SK-N-SH (cell line): ENCODE data around the gene ABCA7. TPM values are rescaled to one million over a fixed set of nuclear protein-coding genes. Genes with fewer than 3 reads are reported as not detected.

Experiments used
- CTCF ChIA-PET: fragments of 300-600, 350-600 bp; formaldehyde crosslinking; extraction: SDS; loops from one replicate; lab custom pipeline; 2021; lab: Yijun Ruan, JAX
- POLR2A ChIA-PET: fragments of 350-600 bp; sonication (Branson Sonifier 250); formaldehyde crosslinking; extraction: SDS; loops from one replicate; lab custom pipeline; 2020; ENCODE audit warnings: antibody characterized with exemption, inconsistent platforms; lab: Yijun Ruan, JAX
- DNase-seq: peaks from one replicate; pipeline ENCODE4 v3.0.0; 2012
- H2AFZ ChIP-seq: fragments of 200-600 bp; sonication (generic); 2 replicates; pipeline ENCODE4 v1.8.1; 2016; ENCODE audit warnings: antibody characterized with exemption, mild to moderate bottlenecking, low read depth
- H3F3A ChIP-seq: fragments of 200-600 bp; sonication (generic); replicated peaks from 2 replicates; pipeline ENCODE3; 2016; ENCODE audit warnings: antibody characterized with exemption, mild to moderate bottlenecking; ENCODE audit not compliant: insufficient read depth
- H3K27ac ChIP-seq, 2 experiments: fragments of 200-500 bp in 1 of 2; fragments of 200-600 bp in 1 of 2; sonication (Bioruptor generic) in 1 of 2; sonication (generic), shearing (Covaris generic) in 1 of 2; 2 replicates each; pipeline versions ENCODE4 v1.5.1 to v1.6.1; 2014 to 2016; ENCODE audit warnings: low read depth in 2 of 2, inconsistent platforms in 1 of 2, low read length in 1 of 2, mild to moderate bottlenecking in 1 of 2, mixed read lengths in 1 of 2
- H3K27me3 ChIP-seq: fragments of 200-600 bp; sonication (generic), shearing (Covaris generic); 2 replicates; pipeline ENCODE4 v1.6.1; 2016; ENCODE audit warnings: mixed run types; ENCODE audit not compliant: insufficient read depth
- H3K36me3 ChIP-seq, 2 experiments: fragments of 200-500 bp in 1 of 2; fragments of 200-600 bp in 1 of 2; sonication (Bioruptor generic) in 1 of 2; sonication (generic) in 1 of 2; replicated peaks in 1 of 2; 2 replicates each; pipeline versions ENCODE3 to v1.5.1; 2014 to 2016; ENCODE audit warnings: low read length in 1 of 2, mild to moderate bottlenecking in 1 of 2; ENCODE audit not compliant: insufficient read depth in 2 of 2, control insufficient read depth in 1 of 2
- H3K4me1 ChIP-seq, 2 experiments: fragments of 200-500 bp in 1 of 2; fragments of 200-600 bp in 1 of 2; sonication (Bioruptor generic) in 1 of 2; sonication (generic), shearing (Covaris generic) in 1 of 2; 2 replicates each; pipeline versions ENCODE4 v1.5.1 to v1.6.1; 2014 to 2016; ENCODE audit warnings: low read depth in 1 of 2, low read length in 1 of 2, mixed run types in 1 of 2; ENCODE audit not compliant: insufficient read depth in 2 of 2, control insufficient read depth in 1 of 2
- H3K4me2 ChIP-seq: fragments of 200-600 bp; sonication (generic), shearing (Covaris generic); 2 replicates; pipeline ENCODE4 v1.6.1; 2017; ENCODE audit warnings: mixed run types
- H3K4me3 ChIP-seq, 2 experiments: fragments of 200-500 bp in 1 of 2; fragments of 200-600 bp in 1 of 2; sonication (Bioruptor generic) in 1 of 2; sonication (generic), shearing (Covaris generic) in 1 of 2; 2 replicates each; pipeline versions ENCODE4 v1.5.1 to v1.8.1; 2014 to 2016; ENCODE audit warnings: low read depth in 2 of 2, inconsistent platforms in 1 of 2, low read length in 1 of 2, mild to moderate bottlenecking in 1 of 2, mixed read lengths in 1 of 2, moderate library complexity in 1 of 2
- H3K79me2 ChIP-seq: fragments of 200-600 bp; sonication (generic); 2 replicates; pipeline ENCODE4 v1.8.1; 2017; ENCODE audit warnings: mild to moderate bottlenecking; ENCODE audit not compliant: insufficient read depth
- H3K9ac ChIP-seq: fragments of 200-600 bp; sonication (generic); 2 replicates; pipeline ENCODE4 v1.6.1; 2017; ENCODE audit warnings: mixed run types
- H3K9me2 ChIP-seq: fragments of 200-600 bp; sonication (generic); 2 replicates; pipeline ENCODE4 v1.6.1; 2017; ENCODE audit warnings: mixed run types
- H3K9me3 ChIP-seq: fragments of 200-600 bp; sonication (generic); 2 replicates; pipeline ENCODE4 v1.6.1; 2017; ENCODE audit warnings: mixed run types, mild to moderate bottlenecking, moderate library complexity
- H4K20me1 ChIP-seq: fragments of 200-600 bp; sonication (generic); 2 replicates; pipeline ENCODE4 v1.6.1; 2017; ENCODE audit warnings: mild to moderate bottlenecking, mixed run types; ENCODE audit not compliant: insufficient read depth
- EZH2phosphoT487 ChIP-seq: fragments of 200-600 bp; sonication (generic); IDR thresholded peaks from 2 replicates; pipeline ENCODE4 v1.6.1; 2017; ENCODE audit warnings: low read depth, mixed run types, mild to moderate bottlenecking, antibody characterized with exemption, moderate library complexity, borderline replicate concordance
- FOXJ3 ChIP-seq: sonication (generic); formaldehyde crosslinking; IDR thresholded peaks from 2 replicates; pipeline ENCODE4 v1.5.1; 2020; ENCODE audit warnings: mild to moderate bottlenecking, missing genetic modification reagents
- FOXM1 ChIP-seq: IDR thresholded peaks from 2 replicates; pipeline ENCODE4 v1.4.0; 2012; ENCODE audit warnings: low read depth, mild to moderate bottlenecking
- GATA2 ChIP-seq: sonication (generic); formaldehyde crosslinking; IDR thresholded peaks from 2 replicates; pipeline ENCODE4 v1.5.0; 2020; ENCODE audit warnings: mild to moderate bottlenecking, missing genetic modification reagents
- MXI1 ChIP-seq: IDR thresholded peaks from 2 replicates; pipeline ENCODE4 v1.6.1; 2012; ENCODE audit warnings: mild to moderate bottlenecking, low read depth, low read length, improper control_type of control experiment
- NFIC ChIP-seq: IDR thresholded peaks from 2 replicates; pipeline ENCODE4 v1.4.0; 2012; ENCODE audit warnings: borderline replicate concordance
- NRF1 ChIP-seq: IDR thresholded peaks from 2 replicates; pipeline ENCODE4 v1.6.1; 2012; ENCODE audit warnings: low read depth, mild to moderate bottlenecking, low read length
- RCOR1 ChIP-seq: fragments of 150-350 bp; IDR thresholded peaks from 2 replicates; pipeline ENCODE4 v1.6.1; 2017; ENCODE audit warnings: antibody characterized with exemption, low read length
- RXRA ChIP-seq: IDR thresholded peaks from 2 replicates; pipeline ENCODE4 v1.4.0; 2012; ENCODE audit warnings: low read depth, mild to moderate bottlenecking, borderline replicate concordance
- SIN3A ChIP-seq: IDR thresholded peaks from 2 replicates; pipeline ENCODE4 v1.6.1; 2012; ENCODE audit warnings: low read depth, mild to moderate bottlenecking, low read length, moderate library complexity, borderline replicate concordance
- SMC3 ChIP-seq: IDR thresholded peaks from 2 replicates; pipeline ENCODE4 v1.6.1; 2012; ENCODE audit warnings: low read depth, low read length, improper control_type of control experiment
- TCF12 ChIP-seq: IDR thresholded peaks from 2 replicates; pipeline ENCODE4 v1.4.0; 2012
- TEAD4 ChIP-seq: IDR thresholded peaks from 2 replicates; pipeline ENCODE4 v1.4.0; 2012; ENCODE audit warnings: mild to moderate bottlenecking, borderline replicate concordance; ENCODE audit not compliant: insufficient read depth
- WGBS: methylation state at CpG from one replicate; pipeline ENCODE4 v1.1.6; 2017; ENCODE audit warnings: low lambda C conversion rate; 5-methylcytosine and 5-hydroxymethylcytosine counted together
- polyA plus RNA-seq, 3 experiments: library from polyadenylated mRNA; depleted of rRNA; stranded (reverse); fragments of >200 nt; gene quantifications; 2 replicates each; pipeline ENCODE4 v1.2.3, GENCODE V29; 2012
- TF ChIP-seq, protein P1 (sequence below): fragments of 200-600 bp; sonication (generic); IDR thresholded peaks from 2 replicates; pipeline ENCODE4 v1.6.1; 2017; ENCODE audit warnings: antibody characterized with exemption, mild to moderate bottlenecking, moderate library complexity
- TF ChIP-seq, protein P2 (sequence below): IDR thresholded peaks from 2 replicates; pipeline ENCODE4 v1.4.0; 2012; ENCODE audit warnings: low read depth
- TF ChIP-seq, protein P3 (sequence below): IDR thresholded peaks from 2 replicates; pipeline ENCODE4 v1.4.0; 2012; ENCODE audit warnings: low read depth, borderline replicate concordance
- TF ChIP-seq, protein P4 (sequence below): IDR thresholded peaks from 2 replicates; pipeline ENCODE4; 2012

Gene ABCA7
- polyA plus RNA-seq, 1 of the 3 experiments (the other 2 are of a cell fraction) = 7.8 TPM

DNA sequence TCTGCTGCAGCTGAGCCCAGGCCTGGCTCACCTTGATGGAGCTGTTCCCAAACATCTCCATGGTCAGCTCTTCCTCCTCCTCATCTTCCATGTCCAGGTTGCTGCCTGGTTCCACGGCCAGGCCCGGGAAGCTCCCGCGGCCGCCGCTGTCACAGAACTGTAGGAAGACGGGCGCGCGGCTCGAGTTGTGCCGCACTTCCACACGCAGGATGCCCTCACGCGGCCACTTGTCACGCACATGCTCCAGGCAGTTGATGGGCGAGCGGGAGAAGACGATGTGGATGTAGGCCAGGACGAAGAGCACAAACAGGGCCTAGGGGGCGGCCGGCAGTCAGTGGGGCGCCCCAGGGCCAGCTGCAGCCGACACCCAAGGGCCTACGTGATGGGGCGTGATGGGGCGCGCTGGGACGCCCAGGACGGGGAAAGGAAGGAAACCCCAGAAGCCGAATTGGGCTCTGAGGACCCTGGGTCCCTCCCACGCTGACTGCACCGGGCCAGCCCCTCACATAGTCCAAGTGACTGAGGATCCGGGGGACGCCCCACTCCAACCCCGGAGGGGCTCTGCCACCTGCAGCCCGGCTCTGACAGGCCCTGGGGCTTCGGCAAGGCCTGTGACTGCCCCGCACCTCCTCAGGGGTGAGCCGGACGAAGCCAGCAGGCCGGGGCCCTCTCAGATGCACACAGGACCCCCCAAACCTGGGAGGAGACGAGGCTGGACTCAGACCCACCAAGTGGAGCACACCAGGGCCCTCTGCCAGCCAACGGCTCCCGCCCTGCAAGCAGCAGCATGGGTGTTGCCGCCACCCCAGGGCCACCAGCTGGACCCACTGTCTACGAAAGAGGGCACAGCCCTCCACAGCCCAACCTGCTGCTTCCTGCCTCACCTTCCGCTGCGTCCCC, 25.5 kb upstream of the ABCA7 start:
- no peaks in the 10 kb centered on the region for H3K9me3 ChIP-seq
- H2AFZ ChIP-seq = no peak overlapping the region
- CTCF ChIA-PET = no interaction called here
- no peaks in the 10 kb centered on the region for H3K9me2 ChIP-seq
- no peak overlapping the region for H3K9ac ChIP-seq
- H3F3A ChIP-seq = no peaks in the 10 kb centered on the region
- H3K4me1 ChIP-seq = peaks cover 13 to 18% of the 10 kb centered on the region in 2 experiments; a peak in 1 of 4 replicates
- peaks cover 59% of the 10 kb centered on the region for H4K20me1 ChIP-seq
- no peak overlapping the region for H3K27ac ChIP-seq
- DNase-seq = no peak
- H3K36me3 ChIP-seq = peaks cover 0 to 44% of the 10 kb centered on the region in 2 experiments
- POLR2A ChIA-PET = no interaction called here
- H3K4me3 ChIP-seq = no peak overlapping the region
- H3K4me2 ChIP-seq = no peak overlapping the region
- H3K27me3 ChIP-seq = no peaks in the 10 kb centered on the region
- 96% methylated on average over 31 of the region's 49 CpGs for WGBS
- peaks cover 59% of the 10 kb centered on the region for H3K79me2 ChIP-seq
- TF ChIP-seq, protein P1, sequence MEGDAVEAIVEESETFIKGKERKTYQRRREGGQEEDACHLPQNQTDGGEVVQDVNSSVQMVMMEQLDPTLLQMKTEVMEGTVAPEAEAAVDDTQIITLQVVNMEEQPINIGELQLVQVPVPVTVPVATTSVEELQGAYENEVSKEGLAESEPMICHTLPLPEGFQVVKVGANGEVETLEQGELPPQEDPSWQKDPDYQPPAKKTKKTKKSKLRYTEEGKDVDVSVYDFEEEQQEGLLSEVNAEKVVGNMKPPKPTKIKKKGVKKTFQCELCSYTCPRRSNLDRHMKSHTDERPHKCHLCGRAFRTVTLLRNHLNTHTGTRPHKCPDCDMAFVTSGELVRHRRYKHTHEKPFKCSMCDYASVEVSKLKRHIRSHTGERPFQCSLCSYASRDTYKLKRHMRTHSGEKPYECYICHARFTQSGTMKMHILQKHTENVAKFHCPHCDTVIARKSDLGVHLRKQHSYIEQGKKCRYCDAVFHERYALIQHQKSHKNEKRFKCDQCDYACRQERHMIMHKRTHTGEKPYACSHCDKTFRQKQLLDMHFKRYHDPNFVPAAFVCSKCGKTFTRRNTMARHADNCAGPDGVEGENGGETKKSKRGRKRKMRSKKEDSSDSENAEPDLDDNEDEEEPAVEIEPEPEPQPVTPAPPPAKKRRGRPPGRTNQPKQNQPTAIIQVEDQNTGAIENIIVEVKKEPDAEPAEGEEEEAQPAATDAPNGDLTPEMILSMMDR = no peak
- TF ChIP-seq GATA2 (CRISPR knock-in tag) (no peak), SMC3 (no peak), SIN3A (no peak), RXRA (no peak), FOXM1 (no peak), EZH2phosphoT487 (no peak), TCF12 (no peak), RCOR1 (no peak), NFIC (no peak), TEAD4 (no peak), NRF1 (no peak), MXI1 (no peak), FOXJ3 (no peak)
- TF ChIP-seq, protein P2, sequence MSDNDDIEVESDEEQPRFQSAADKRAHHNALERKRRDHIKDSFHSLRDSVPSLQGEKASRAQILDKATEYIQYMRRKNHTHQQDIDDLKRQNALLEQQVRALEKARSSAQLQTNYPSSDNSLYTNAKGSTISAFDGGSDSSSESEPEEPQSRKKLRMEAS = no peak
- TF ChIP-seq, protein P3, sequence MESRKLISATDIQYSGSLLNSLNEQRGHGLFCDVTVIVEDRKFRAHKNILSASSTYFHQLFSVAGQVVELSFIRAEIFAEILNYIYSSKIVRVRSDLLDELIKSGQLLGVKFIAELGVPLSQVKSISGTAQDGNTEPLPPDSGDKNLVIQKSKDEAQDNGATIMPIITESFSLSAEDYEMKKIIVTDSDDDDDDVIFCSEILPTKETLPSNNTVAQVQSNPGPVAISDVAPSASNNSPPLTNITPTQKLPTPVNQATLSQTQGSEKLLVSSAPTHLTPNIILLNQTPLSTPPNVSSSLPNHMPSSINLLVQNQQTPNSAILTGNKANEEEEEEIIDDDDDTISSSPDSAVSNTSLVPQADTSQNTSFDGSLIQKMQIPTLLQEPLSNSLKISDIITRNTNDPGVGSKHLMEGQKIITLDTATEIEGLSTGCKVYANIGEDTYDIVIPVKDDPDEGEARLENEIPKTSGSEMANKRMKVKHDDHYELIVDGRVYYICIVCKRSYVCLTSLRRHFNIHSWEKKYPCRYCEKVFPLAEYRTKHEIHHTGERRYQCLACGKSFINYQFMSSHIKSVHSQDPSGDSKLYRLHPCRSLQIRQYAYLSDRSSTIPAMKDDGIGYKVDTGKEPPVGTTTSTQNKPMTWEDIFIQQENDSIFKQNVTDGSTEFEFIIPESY = no peak
- TF ChIP-seq, protein P4, sequence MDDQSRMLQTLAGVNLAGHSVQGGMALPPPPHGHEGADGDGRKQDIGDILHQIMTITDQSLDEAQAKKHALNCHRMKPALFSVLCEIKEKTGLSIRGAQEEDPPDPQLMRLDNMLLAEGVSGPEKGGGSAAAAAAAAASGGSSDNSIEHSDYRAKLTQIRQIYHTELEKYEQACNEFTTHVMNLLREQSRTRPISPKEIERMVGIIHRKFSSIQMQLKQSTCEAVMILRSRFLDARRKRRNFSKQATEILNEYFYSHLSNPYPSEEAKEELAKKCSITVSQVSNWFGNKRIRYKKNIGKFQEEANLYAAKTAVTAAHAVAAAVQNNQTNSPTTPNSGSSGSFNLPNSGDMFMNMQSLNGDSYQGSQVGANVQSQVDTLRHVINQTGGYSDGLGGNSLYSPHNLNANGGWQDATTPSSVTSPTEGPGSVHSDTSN = no peak
